Erythroblast (primary cell): ENCODE data around the gene CUL4B.
A peak's percentile ranks its signal among the peaks of the same experiment; 100 is the strongest.

Source experiments
- GATA1 ChIP-seq: IDR thresholded peaks from 2 replicates; pipeline ENCODE4 v1.6.1; 2011; ENCODE audit warnings: low read depth, mild to moderate bottlenecking, control low read depth, low read length, moderate library complexity
- POLR2A ChIP-seq: IDR thresholded peaks from 2 replicates; pipeline ENCODE4 v1.6.1; 2011; ENCODE audit warnings: mild to moderate bottlenecking, low read length

GRCh38 chrX:120561634-120562568, 1.1 kb upstream of the CUL4B start:
- TF ChIP-seq POLR2A (peak; percentile 49), GATA1 (no peak)
